OCI-LY7 (cell line): ENCODE measurements around the gene INTS3. TPM values are rescaled to one million over a fixed set of nuclear protein-coding genes. Genes with fewer than 3 reads are reported as not detected.

ENCODE experiments used
- BruUV-seq: library from RNA; stranded (reverse); fragments of 400-500 nt; replicated peaks from 2 replicates; lab custom pipeline; 2021; lab: Mats Ljungman, UMichigan
- CTCF ChIA-PET: fragments of 300-600 bp; sonication (Branson Sonifier 250); formaldehyde crosslinking; loops from one replicate; lab custom pipeline; 2022; ENCODE audit warnings: antibody characterized with exemption; ENCODE audit not compliant: unreplicated experiment; lab: Charles Lee
- POLR2A ChIA-PET: fragments of 300-600 bp; sonication (Branson Sonifier 250); formaldehyde crosslinking; loops from one replicate; lab custom pipeline; 2022; ENCODE audit warnings: antibody characterized with exemption; lab: Charles Lee
- DNase-seq: peaks from one replicate; pipeline ENCODE4 v3.0.0-alpha.2; 2015; ENCODE audit warnings: low spot score
- H2AFZ ChIP-seq: fragments of 200-600 bp; sonication (generic), shearing (Covaris generic); 2 replicates; pipeline ENCODE4 v1.6.1; 2014; ENCODE audit warnings: mild to moderate bottlenecking, antibody characterized with exemption, low read length, moderate library complexity
- H3K27ac ChIP-seq: fragments of 200-600 bp; sonication (generic); 2 replicates; pipeline ENCODE4 v1.5.1; 2014; ENCODE audit warnings: mixed run types, low read depth, mild to moderate bottlenecking, moderate library complexity, low read length, inconsistent platforms; ENCODE audit not compliant: poor library complexity, severe bottlenecking
- H3K36me3 ChIP-seq: fragments of 200-600 bp; sonication (generic); 2 replicates; pipeline ENCODE4 v1.6.1; 2014; ENCODE audit warnings: mild to moderate bottlenecking, antibody characterized with exemption, low read length, moderate library complexity, mixed read lengths; ENCODE audit not compliant: insufficient read depth
- H3K4me1 ChIP-seq: fragments of 200-600 bp; sonication (generic); 2 replicates; pipeline ENCODE4 v1.5.1; 2014; ENCODE audit warnings: mild to moderate bottlenecking, low read length; ENCODE audit not compliant: insufficient read depth, poor library complexity, severe bottlenecking
- H3K4me2 ChIP-seq: fragments of 200-600 bp; sonication (generic); 2 replicates; pipeline ENCODE4 v1.6.1; 2014; ENCODE audit warnings: mild to moderate bottlenecking, low read length
- H3K4me3 ChIP-seq: fragments of 200-600 bp; sonication (generic); 2 replicates; pipeline ENCODE4 v1.5.1; 2014; ENCODE audit warnings: mild to moderate bottlenecking, low read depth, low read length; ENCODE audit not compliant: poor library complexity, severe bottlenecking
- H3K79me2 ChIP-seq: fragments of 200-600 bp; sonication (generic); 2 replicates; pipeline ENCODE4 v1.6.1; 2016; ENCODE audit warnings: low read depth, mild to moderate bottlenecking, low read length, moderate library complexity, mixed read lengths; ENCODE audit not compliant: insufficient read depth
- H3K9me2 ChIP-seq: fragments of 200-600 bp; sonication (generic); 2 replicates; pipeline ENCODE4 v1.6.1; 2016; ENCODE audit warnings: mild to moderate bottlenecking, low read length, mixed read lengths; ENCODE audit not compliant: insufficient read depth
- H3K9me3 ChIP-seq: fragments of 200-600 bp; sonication (generic); 2 replicates; pipeline ENCODE4 v1.6.1; 2014; ENCODE audit warnings: mild to moderate bottlenecking, mixed run types, low read length, mixed read lengths
- H4K20me1 ChIP-seq: fragments of 200-600 bp; sonication (generic); 2 replicates; pipeline ENCODE4 v1.6.1; 2014; ENCODE audit warnings: mild to moderate bottlenecking, antibody characterized with exemption, low read length, moderate library complexity, mixed read lengths; ENCODE audit not compliant: insufficient read depth
- CTCF ChIP-seq: fragments of 200-600 bp; sonication (generic); conservative IDR thresholded peaks from 2 replicates; pipeline ENCODE4 v1.5.1; 2014; ENCODE audit warnings: mild to moderate bottlenecking, antibody characterized with exemption, low read length, moderate library complexity, mixed read lengths
- EZH2phosphoT487 ChIP-seq: fragments of 200-600 bp; sonication (generic); IDR thresholded peaks from 2 replicates; pipeline ENCODE4 v1.6.1; 2018; ENCODE audit warnings: low read depth, borderline replicate concordance, mild to moderate bottlenecking, mixed run types, antibody characterized with exemption, low read length, moderate library complexity, mixed read lengths
- intact Hi-C: fragments of 100-400 bp; cut with micrococcal nuclease; formaldehyde crosslinking; loops from one replicate; pipeline ENCODE4 v1.10.0; 2022; ENCODE audit not compliant: unreplicated experiment
- total RNA-seq, 2 experiments: library from RNA; depleted of rRNA in 1 of 2; stranded (reverse); fragments of >200 nt in 1 of 2; shearing (Covaris generic) in 1 of 2; gene quantifications; 2 replicates each; pipeline ENCODE4 v1.2.3, GENCODE V29; 2014 to 2022

Gene INTS3
- total RNA-seq, 2 experiments from 2014 or later: 33.5 to 67.3 TPM

- intact Hi-C loops: no loop called here
- Histone ChIP-seq H2AFZ (no peak overlapping the region), H3K79me2 (no peaks in the 10 kb centered on the region), H3K4me2 (no peak overlapping the region), H3K9me2 (no peaks in the 10 kb centered on the region), H3K36me3 (peaks cover 21% of the 10 kb centered on the region), H3K27ac (no peak overlapping the region), H3K4me1 (peaks cover 18% of the 10 kb centered on the region), H3K9me3 (no peaks in the 10 kb centered on the region), H3K4me3 (no peak overlapping the region), H4K20me1 (no peaks in the 10 kb centered on the region)
- DNase-seq: no peak
- CTCF ChIA-PET: no interaction called here
- BruUV-seq: no TSS peak
- no peak for TF ChIP-seq EZH2phosphoT487
- no peak for TF ChIP-seq CTCF
- POLR2A ChIA-PET: no interaction called here
Measured at GRCh38 chr1:153776845-153777370, 49.1 kb downstream of the INTS3 start.

- no peak for DNase-seq
- intact Hi-C loops: no loop called here
- POLR2A ChIA-PET: no interaction called here
- H3K27ac ChIP-seq: no peak overlapping the region
- TF ChIP-seq CTCF (no peak), EZH2phosphoT487 (no peak)
- no peak overlapping the region for H2AFZ ChIP-seq
- H3K4me3 ChIP-seq: no peak overlapping the region
- H3K4me1 ChIP-seq: peaks cover 18% of the 10 kb centered on the region
- peaks cover 15% of the 10 kb centered on the region for H3K36me3 ChIP-seq
- H3K9me3 ChIP-seq: no peaks in the 10 kb centered on the region
- CTCF ChIA-PET: no interaction called here
- H3K79me2 ChIP-seq: no peaks in the 10 kb centered on the region
- no TSS peak for BruUV-seq
- no peaks in the 10 kb centered on the region for H3K9me2 ChIP-seq
- H3K4me2 ChIP-seq: no peak overlapping the region
- H4K20me1 ChIP-seq: no peaks in the 10 kb centered on the region
Measured at GRCh38 chr1:153777648-153778047, 49.8 kb downstream of the INTS3 start.

- peaks cover 24% of the 10 kb centered on the region for H3K4me1 ChIP-seq
- peaks cover 9% of the 10 kb centered on the region; the same call in 1 of the 2 replicates for H3K36me3 ChIP-seq
- ChIA-PET POLR2A (no interaction called here), CTCF (no interaction called here)
- intact Hi-C loops: no loop called here
- H3K9me2 ChIP-seq: no peaks in the 10 kb centered on the region
- DNase-seq: no peak
- H2AFZ ChIP-seq: no peak overlapping the region
- no peak overlapping the region for H3K27ac ChIP-seq
- H3K4me2 ChIP-seq: no peak overlapping the region
- H3K79me2 ChIP-seq: no peaks in the 10 kb centered on the region
- TF ChIP-seq EZH2phosphoT487 (no peak), CTCF (no peak)
- no peaks in the 10 kb centered on the region for H3K9me3 ChIP-seq
- no TSS peak for BruUV-seq
- H3K4me3 ChIP-seq: no peak overlapping the region
- no peaks in the 10 kb centered on the region for H4K20me1 ChIP-seq
Measured at GRCh38 chr1:153778051-153778823, 50.4 kb downstream of the INTS3 start.
